Ramos (cell line): ENCODE data around the gene SF3B6.
"Not testable (repeated sequence)": the region's sequence is repeated elsewhere in the genome, so short reads cannot be mapped to it uniquely, and the experiment has no call there.

Source experiments
- in situ Hi-C: fragments of 300-500 bp; cut with MboI; formaldehyde crosslinking; loops from one replicate; pipeline ENCODE4 v1.14.3; 2022; ENCODE audit warnings: low sequenced_read_pairs; ENCODE audit not compliant: unreplicated experiment

SF3B6 gene

DNA sequence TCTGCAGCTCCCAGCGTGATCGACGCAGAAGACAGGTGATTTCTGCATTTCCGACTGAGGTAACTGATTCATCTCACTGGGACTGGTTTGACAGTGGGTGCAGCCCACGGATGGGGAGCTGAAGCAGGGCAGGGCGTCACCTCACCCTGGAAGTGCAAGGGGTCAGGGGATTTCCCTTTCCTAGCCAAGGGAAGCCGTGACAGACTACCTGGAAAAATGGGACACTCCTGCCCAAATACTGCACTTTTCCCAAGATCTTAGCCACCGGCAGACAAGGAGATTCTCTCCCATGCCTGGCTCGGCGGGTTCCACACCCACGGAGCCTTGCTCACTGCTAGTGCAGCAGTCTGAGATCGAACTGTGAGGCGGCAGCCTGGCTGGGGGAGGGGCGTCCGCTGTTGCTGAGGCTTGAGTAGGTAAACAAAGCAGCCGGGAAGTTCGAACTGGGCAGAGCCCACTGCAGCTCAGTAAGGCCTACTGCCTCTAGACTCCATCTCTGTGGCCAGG, 19.1 kb upstream of the SF3B6 start:
- in situ Hi-C loops = not testable (repeated sequence)

DNA sequence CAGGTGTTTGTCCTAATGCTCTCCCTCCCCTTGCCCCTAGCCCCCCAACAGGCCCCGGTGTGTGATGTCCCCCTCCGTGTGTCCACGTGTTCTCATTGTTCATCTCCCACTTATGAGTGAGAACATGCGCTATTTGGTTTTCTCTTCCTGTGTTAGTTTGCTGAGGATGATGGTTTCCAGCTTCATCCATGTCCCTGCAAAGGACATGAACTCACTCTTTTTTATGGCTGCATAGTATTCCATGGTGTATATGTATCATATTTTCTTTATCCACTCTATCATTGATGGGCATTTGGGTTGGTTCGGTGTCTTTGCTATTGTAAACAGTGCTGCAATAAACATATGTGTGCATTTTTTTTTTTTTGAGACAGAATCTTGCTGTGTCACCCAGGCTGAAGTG, 17.1 kb upstream of the SF3B6 start:
- in situ Hi-C loops = not testable (repeated sequence)

DNA sequence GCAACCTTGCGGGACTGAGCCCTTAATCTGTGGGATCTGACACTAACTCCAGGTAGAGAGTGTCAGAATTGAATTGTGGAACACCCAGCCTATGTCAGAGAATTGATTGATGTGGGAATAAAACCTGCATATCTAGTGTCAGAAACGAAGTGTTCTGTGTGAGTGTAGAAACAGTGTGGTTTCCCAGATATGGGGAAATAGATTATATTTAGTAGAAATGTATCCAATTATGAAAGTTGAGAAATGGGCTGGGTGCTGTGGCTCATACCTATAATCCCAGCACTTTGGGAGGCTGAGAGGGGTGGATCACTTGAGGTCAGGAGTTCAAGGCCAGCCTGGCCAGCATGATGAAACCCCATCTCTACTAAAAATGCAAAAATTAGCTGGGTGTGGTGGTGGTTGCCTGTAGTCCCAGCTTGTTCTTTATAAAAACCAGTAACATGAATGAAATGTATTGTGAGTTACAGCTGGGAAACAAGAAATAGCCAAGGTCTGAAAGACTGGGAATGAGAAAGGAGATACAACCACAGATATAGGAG, 12.8 kb upstream of the SF3B6 start:
- in situ Hi-C loops = no loop called here

DNA sequence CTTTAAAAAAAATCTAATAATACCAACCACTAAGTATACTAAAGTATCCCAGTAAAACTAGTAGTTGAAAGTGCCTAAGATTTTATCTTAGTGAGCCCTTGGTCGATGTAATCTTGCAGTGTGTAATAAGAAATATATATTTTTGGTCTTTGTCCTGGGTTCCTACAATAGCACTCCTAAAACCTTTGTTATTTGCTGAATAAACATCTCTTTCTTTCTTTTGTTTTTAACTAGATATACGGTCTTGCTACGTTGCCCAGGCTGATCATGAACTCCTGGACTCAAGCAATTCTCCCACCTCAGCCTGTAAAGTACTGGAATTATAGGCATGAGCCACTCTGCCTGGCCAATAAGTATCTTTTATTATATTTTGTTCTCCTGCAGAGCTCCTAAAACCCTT, 10.9 kb upstream of the SF3B6 start:
- in situ Hi-C loops = no loop called here

- in situ Hi-C loops = no loop called here
Measured at GRCh38 chr2:24086241-24086640, 10.1 kb upstream of the SF3B6 start.

GRCh38 chr2:24085200-24085489, 9.0 kb upstream of the SF3B6 start:
- in situ Hi-C loops = no loop called here

- in situ Hi-C loops = no loop called here
Measured at GRCh38 chr2:24084386-24085199, 8.5 kb upstream of the SF3B6 start, which contains the start of gene TP53I3. TP53I3 (minus strand) TSS chr2:24084834; CDS start chr2:24084326, 508 bp downstream.

GRCh38 chr2:24083567-24084385, 7.7 kb upstream of the SF3B6 start:
- in situ Hi-C loops = no loop called here

DNA sequence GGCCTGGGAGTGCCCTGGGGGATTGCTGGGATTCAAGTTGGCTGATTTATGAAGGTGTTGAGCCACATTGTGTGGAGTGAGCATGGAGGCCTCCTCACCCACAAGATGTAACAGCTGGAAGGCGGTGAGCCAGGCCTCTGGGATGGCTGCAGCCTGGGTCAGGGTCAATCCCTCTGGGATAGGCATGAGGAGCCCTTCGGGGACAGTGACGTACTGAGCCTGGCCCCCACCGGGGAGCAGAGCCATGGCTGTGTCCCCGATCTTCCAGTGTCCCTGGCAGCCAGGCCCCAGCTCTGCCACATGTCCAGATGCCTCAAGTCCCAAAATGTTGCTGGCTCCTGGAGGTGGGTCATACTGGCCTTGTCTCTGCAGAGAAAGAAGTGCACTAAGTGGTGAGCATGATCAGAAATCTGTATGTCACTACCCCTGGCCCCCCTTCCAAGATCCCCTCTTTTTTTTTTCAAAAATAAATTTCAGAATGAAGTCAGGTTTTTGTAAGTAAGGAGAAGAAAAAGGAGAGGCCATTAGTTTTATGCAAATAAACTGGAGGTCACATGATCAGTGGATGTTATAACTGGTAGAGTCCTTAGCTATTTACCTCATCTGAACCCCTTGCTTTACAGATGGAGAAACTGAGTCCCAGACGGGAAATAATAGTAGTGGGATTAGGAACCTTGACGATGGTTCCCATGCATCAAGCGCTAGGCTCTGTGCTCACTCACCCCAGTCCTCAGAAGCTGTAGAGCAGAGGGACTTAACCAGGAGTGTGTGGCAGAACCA, 6.9 kb upstream of the SF3B6 start:
- in situ Hi-C loops = no loop called here

GRCh38 chr2:24080701-24081100, 4.6 kb upstream of the SF3B6 start:
- in situ Hi-C loops = no loop called here

- in situ Hi-C loops = no loop called here
Measured at GRCh38 chr2:24077879-24078278, 1.8 kb upstream of the SF3B6 start.

DNA sequence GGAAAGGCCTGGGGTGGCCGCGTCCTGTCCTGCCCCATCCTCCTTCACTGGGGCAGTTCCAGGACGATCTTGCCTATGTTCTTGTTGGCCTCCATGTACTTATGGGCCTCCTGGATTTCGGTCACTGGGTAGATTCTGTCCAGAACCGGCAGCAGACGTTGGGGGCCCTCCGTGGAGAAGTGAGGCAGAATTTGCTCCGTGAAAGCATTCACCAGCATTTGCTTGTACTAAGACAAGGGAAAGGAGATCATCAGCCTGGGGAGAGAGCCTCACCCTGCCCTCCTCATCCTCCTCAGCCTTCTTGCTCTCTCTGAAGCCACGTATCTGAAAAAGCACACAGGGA, 1.4 kb upstream of the SF3B6 start:
- in situ Hi-C loops = no loop called here

DNA sequence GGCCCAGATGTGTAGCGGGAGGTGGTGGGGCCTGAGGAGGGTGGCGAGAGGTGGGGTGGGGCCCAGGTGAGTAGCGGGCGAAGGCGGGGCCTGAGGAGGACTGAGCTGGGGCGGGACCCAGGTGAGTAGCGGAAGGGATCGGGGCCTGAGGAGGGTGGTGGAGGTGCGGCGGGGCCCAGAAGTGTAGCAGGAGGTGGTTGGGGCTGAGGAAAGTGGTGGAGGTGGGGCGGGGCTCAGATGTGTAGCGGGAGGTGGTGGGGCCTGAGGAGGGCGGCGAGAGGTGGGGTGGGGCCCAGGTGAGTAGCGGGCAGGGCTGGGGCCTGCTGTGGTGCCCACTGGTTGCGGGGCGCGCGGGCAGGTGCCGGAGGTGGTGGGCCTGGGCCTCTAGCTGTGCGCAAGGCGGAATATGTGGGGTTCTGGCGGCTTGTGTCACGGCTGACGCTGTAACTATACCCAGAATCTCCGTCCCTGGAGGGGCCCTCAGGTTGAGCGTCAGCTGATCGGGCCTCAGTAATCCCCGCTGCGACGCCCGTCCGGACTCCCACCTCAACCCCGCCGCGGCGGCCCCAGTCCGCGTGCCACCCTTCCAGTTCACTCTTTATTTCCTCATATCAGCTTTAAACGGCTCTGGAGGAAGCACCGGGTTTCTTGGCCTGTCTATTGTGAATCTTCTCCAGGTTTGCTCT, 866 bp upstream of the SF3B6 start:
- in situ Hi-C loops = no loop called here

DNA sequence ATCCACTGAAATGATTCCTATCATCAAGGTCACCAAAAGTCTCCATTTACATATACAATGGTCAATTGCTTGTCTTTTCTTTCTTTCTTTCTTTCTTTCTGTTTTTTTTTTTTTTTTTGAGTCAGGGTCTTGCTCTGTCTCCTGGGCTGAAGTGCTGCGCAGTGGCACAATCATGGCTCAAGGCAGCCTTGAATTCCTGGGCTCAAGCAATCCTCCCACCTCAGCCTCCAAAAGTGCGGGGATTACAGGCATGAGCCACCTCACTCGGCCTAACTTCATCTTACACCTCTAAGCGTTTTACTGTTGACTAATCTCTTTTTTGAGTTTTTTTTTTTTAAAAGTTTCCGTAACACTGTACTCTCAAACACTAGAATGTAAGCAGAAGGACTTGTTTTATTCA, 867 bp downstream of the SF3B6 start:
- in situ Hi-C loops = no loop called here

DNA sequence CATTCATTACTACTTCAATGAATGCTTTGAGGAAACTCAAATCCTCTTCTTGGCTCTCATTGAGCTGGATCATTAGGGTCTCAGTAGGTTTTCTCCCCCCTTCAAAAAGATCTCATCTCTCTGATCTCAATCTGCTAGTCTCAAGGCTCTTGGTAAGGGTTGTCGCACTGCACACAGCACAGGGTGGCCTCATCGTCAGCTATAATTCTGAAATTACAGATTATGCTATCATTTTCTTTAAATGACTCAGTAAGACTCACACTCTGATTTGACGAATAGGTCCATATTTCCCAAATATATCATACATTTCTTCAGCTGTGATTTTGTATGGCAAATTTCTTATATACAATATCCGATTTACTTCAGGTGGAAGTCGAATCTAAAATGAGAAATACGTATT, 2.3 kb downstream of the SF3B6 start:
- in situ Hi-C loops = no loop called here

DNA sequence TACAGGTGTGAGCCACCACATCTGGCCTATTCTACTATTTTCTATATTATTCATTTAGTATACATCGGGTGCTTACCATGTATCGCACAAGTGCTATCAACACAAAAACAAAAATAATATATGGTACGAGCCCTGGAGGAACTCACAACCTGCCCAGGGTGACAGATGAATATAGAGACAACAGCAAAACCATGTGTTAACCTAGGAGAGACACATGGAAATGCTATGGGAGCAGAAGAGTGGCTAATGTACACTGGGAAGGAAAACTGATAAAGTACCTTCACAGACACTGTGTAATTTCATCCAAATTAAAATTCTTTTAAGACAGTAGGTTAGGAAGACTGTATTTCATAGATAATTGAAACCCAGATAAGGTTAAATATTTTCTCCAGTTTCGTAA, 3.9 kb downstream of the SF3B6 start:
- in situ Hi-C loops = no loop called here

DNA sequence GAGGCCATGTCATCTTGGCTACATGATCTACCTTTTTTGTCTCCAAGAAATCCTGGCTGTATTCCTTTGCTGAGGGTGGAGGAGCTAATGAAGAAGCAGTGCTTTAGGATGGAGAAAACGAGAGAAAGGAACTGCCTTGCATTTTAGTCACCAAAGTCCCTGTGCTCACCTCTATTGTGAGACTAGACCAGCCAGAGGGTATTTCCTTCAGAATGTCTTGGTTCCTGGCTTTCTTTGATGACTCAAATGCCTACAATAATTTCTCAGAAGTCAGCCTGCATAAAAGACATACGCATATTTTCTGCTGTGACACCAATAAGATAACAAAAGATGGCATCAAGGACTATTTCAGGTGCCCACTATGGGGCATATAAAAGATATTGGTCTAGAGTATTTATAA, 10.8 kb downstream of the SF3B6 start:
- in situ Hi-C loops = loop anchor here (10.0 kb wide), 1 partner anchor 241 kb away; no protein-coding TSS in a partner anchor

- in situ Hi-C loops = no loop called here
Measured at GRCh38 chr2:24058564-24059271, 17.4 kb downstream of the SF3B6 start.

- in situ Hi-C loops = no loop called here
Measured at GRCh38 chr2:24055750-24056149, 20.4 kb downstream of the SF3B6 start.
